Mucosa of rectum (tissue), 2 donors: ENCODE data around the gene XRCC5.

Experiments used
- H3K27ac ChIP-seq, 2 donors: one replicate each; pipeline ENCODE4 v1.7.0; 2013; ENCODE audit warnings: inconsistent platforms in 2 of 2, low read depth in 2 of 2, low read length in 2 of 2
- H3K27me3 ChIP-seq, 2 donors: one replicate each; pipeline ENCODE4 v1.7.0; 2013; ENCODE audit warnings: low read length in 2 of 2; ENCODE audit not compliant: control insufficient read depth in 2 of 2, insufficient read depth in 2 of 2
- H3K36me3 ChIP-seq, 2 donors: one replicate each; pipeline ENCODE4 v1.7.0; 2013; ENCODE audit warnings: low read length in 2 of 2; ENCODE audit not compliant: control insufficient read depth in 2 of 2, insufficient read depth in 2 of 2
- H3K4me1 ChIP-seq, 2 donors: one replicate each; pipeline ENCODE4 v1.7.0; 2013; ENCODE audit warnings: low read length in 2 of 2, mild to moderate bottlenecking in 1 of 2; ENCODE audit not compliant: control insufficient read depth in 2 of 2, insufficient read depth in 2 of 2
- H3K4me3 ChIP-seq, 2 donors: one replicate each; pipeline ENCODE4 v1.7.0; 2013; ENCODE audit warnings: low read length in 2 of 2
- H3K9ac ChIP-seq, 2 donors: one replicate each; pipeline ENCODE4 v1.7.0; 2013; ENCODE audit warnings: low read length in 2 of 2, low read depth in 1 of 2, mild to moderate bottlenecking in 1 of 2
- H3K9me3 ChIP-seq, 2 donors: one replicate each; pipeline ENCODE4 v1.7.0; 2013; ENCODE audit warnings: low read length in 2 of 2; ENCODE audit not compliant: control insufficient read depth in 2 of 2
- donor health status: healthy.
- donor health status: Normal muscosa, but diverticular disease.

Gene XRCC5

GRCh38 chr2:216188559-216188850, 79.4 kb downstream of the XRCC5 start:
- peaks cover 0 to 2% of the 10 kb centered on the region in 2 donors for H3K4me1 ChIP-seq
- no peaks in the 10 kb centered on the region for H3K27me3 ChIP-seq
- no peak overlapping the region for H3K4me3 ChIP-seq
- H3K27ac ChIP-seq: no peak overlapping the region
- no peak overlapping the region for H3K9ac ChIP-seq
- H3K36me3 ChIP-seq: peaks cover 19 to 25% of the 10 kb centered on the region in 2 donors
- H3K9me3 ChIP-seq: no peaks in the 10 kb centered on the region

GRCh38 chr2:216188956-216189355, 79.8 kb downstream of the XRCC5 start:
- H3K9me3 ChIP-seq: no peaks in the 10 kb centered on the region
- no peak overlapping the region for H3K4me3 ChIP-seq
- H3K27ac ChIP-seq: no peak overlapping the region
- no peaks in the 10 kb centered on the region for H3K27me3 ChIP-seq
- H3K4me1 ChIP-seq: peaks cover 0 to 2% of the 10 kb centered on the region in 2 donors
- no peak overlapping the region for H3K9ac ChIP-seq
- peaks cover 24 to 29% of the 10 kb centered on the region in 2 donors for H3K36me3 ChIP-seq

GRCh38 chr2:216189410-216189809, 80.3 kb downstream of the XRCC5 start:
- H3K9me3 ChIP-seq: no peaks in the 10 kb centered on the region
- peaks cover 25 to 30% of the 10 kb centered on the region in 2 donors for H3K36me3 ChIP-seq
- H3K27me3 ChIP-seq: no peaks in the 10 kb centered on the region
- H3K27ac ChIP-seq: no peak overlapping the region
- no peak overlapping the region for H3K9ac ChIP-seq
- H3K4me3 ChIP-seq: no peak overlapping the region
- peaks cover 0 to 2% of the 10 kb centered on the region in 2 donors for H3K4me1 ChIP-seq

GRCh38 chr2:216192181-216192580, 83.0 kb downstream of the XRCC5 start:
- H3K9ac ChIP-seq: no peak overlapping the region
- peaks cover 45 to 49% of the 10 kb centered on the region in 2 donors for H3K36me3 ChIP-seq
- H3K9me3 ChIP-seq: no peaks in the 10 kb centered on the region
- H3K4me3 ChIP-seq: no peak overlapping the region
- no peak overlapping the region for H3K27ac ChIP-seq
- H3K4me1 ChIP-seq: peaks cover 0 to 2% of the 10 kb centered on the region in 2 donors
- H3K27me3 ChIP-seq: no peaks in the 10 kb centered on the region

GRCh38 chr2:216192931-216193330, 83.8 kb downstream of the XRCC5 start:
- Histone ChIP-seq H3K27ac (no peak overlapping the region), H3K9me3 (no peaks in the 10 kb centered on the region), H3K4me3 (no peak overlapping the region), H3K36me3 (peaks cover 51 to 57% of the 10 kb centered on the region in 2 donors), H3K9ac (no peak overlapping the region), H3K27me3 (no peaks in the 10 kb centered on the region), H3K4me1 (peaks cover 0 to 2% of the 10 kb centered on the region in 2 donors)

GRCh38 chr2:216194013-216194412, 84.9 kb downstream of the XRCC5 start:
- Histone ChIP-seq H3K27ac (no peak overlapping the region), H3K27me3 (no peaks in the 10 kb centered on the region), H3K36me3 (peaks cover 54 to 65% of the 10 kb centered on the region in 2 donors), H3K4me3 (no peak overlapping the region), H3K9ac (no peak overlapping the region), H3K9me3 (no peaks in the 10 kb centered on the region), H3K4me1 (no peaks in the 10 kb centered on the region)

- no peak overlapping the region for H3K4me3 ChIP-seq
- H3K9me3 ChIP-seq: no peaks in the 10 kb centered on the region
- H3K36me3 ChIP-seq: peaks cover 58 to 66% of the 10 kb centered on the region in 2 donors
- H3K4me1 ChIP-seq: no peaks in the 10 kb centered on the region
- no peak overlapping the region for H3K9ac ChIP-seq
- H3K27ac ChIP-seq: no peak overlapping the region
- no peaks in the 10 kb centered on the region for H3K27me3 ChIP-seq
Measured at GRCh38 chr2:216194561-216194960, 85.4 kb downstream of the XRCC5 start.

GRCh38 chr2:216195565-216196029, 86.4 kb downstream of the XRCC5 start:
- no peaks in the 10 kb centered on the region for H3K4me1 ChIP-seq
- no peak overlapping the region for H3K4me3 ChIP-seq
- H3K9me3 ChIP-seq: no peaks in the 10 kb centered on the region
- peaks cover 56 to 69% of the 10 kb centered on the region in 2 donors for H3K36me3 ChIP-seq
- H3K27ac ChIP-seq: no peak overlapping the region
- no peak overlapping the region for H3K9ac ChIP-seq
- H3K27me3 ChIP-seq: no peaks in the 10 kb centered on the region

GRCh38 chr2:216201692-216202306, 92.7 kb downstream of the XRCC5 start:
- Histone ChIP-seq H3K27me3 (no peaks in the 10 kb centered on the region), H3K36me3 (peaks cover 67 to 86% of the 10 kb centered on the region in 2 donors)

GRCh38 chr2:216202626-216203250, 93.6 kb downstream of the XRCC5 start:
- H3K27me3 ChIP-seq: no peaks in the 10 kb centered on the region
- H3K9me3 ChIP-seq: no peaks in the 10 kb centered on the region
- peaks cover 64 to 85% of the 10 kb centered on the region in 2 donors for H3K36me3 ChIP-seq
- H3K4me3 ChIP-seq: no peak overlapping the region
- no peak overlapping the region for H3K27ac ChIP-seq
- H3K9ac ChIP-seq: no peak overlapping the region
- H3K4me1 ChIP-seq: no peaks in the 10 kb centered on the region

More at GRCh38 chr2:216201692-216202306, 92.7 kb downstream of the XRCC5 start:
- Histone ChIP-seq H3K4me3 (no peak overlapping the region), H3K27ac (no peak overlapping the region), H3K4me1 (no peaks in the 10 kb centered on the region), H3K9me3 (no peaks in the 10 kb centered on the region), H3K9ac (no peak overlapping the region)
